ENCODE data around the gene AP2S1. TPM values are rescaled to one million over a fixed set of nuclear protein-coding genes. Genes with fewer than 3 reads are reported as not detected.

AP2S1 gene
- total and polyA plus RNA-seq, 7 donors: 63.0 to 121 (median 86.3) TPM

GRCh38 chr19:46852830-46853229 is 2.2 kb upstream of the AP2S1 start:
- no peaks in the 10 kb centered on the region for H3K27me3 ChIP-seq (ENCODE audit: insufficient read depth in 3 of 3, low read length in 2 of 3)
- H3K4me1 ChIP-seq: peaks cover 28% of the 10 kb centered on the region
- H3K9me3 ChIP-seq: no peaks in the 10 kb centered on the region
- ATAC-seq (no peak), DNase-seq (no peak)
- 81 to 97% (median 93%) methylated on average over 1 of the region's 1 CpG for WGBS, 3 donors
- H3K4me3 ChIP-seq: no peak overlapping the region
- H3K36me3 ChIP-seq (ENCODE audit: insufficient read depth in 1 of 2, low read depth in 1 of 2): no peaks in the 10 kb centered on the region
- intact Hi-C loops (cut with DNase I): no loop called here
- H3K27ac ChIP-seq: no peak overlapping the region
- TF ChIP-seq, protein P1, sequence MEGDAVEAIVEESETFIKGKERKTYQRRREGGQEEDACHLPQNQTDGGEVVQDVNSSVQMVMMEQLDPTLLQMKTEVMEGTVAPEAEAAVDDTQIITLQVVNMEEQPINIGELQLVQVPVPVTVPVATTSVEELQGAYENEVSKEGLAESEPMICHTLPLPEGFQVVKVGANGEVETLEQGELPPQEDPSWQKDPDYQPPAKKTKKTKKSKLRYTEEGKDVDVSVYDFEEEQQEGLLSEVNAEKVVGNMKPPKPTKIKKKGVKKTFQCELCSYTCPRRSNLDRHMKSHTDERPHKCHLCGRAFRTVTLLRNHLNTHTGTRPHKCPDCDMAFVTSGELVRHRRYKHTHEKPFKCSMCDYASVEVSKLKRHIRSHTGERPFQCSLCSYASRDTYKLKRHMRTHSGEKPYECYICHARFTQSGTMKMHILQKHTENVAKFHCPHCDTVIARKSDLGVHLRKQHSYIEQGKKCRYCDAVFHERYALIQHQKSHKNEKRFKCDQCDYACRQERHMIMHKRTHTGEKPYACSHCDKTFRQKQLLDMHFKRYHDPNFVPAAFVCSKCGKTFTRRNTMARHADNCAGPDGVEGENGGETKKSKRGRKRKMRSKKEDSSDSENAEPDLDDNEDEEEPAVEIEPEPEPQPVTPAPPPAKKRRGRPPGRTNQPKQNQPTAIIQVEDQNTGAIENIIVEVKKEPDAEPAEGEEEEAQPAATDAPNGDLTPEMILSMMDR (IDR thresholded peaks at IDR 0.05): no peak

DNA sequence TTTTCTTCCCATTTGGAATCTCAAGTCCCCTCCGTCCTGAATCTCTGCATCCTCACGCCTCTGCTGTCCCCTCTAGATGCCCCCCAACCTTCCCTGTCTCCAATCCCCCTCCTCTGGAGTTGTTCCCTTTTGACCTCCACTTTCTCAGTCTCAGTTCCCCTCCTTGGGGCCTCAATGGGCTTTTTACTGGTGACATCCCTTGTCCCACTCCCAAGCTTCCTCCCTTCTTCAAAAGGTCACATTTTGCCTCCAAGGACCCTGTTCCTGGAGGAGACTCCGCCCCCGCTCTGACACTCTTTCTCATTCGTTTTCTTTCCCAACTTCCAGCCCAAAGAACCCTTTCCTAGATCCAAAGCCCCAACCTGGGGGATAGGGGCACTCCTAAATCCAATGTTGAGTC is 1.0 kb downstream of the AP2S1 start:
- peaks cover 0 to 13% of the 10 kb centered on the region in 2 donors for H3K36me3 ChIP-seq (ENCODE audit: insufficient read depth in 1 of 2, low read depth in 1 of 2)
- WGBS, 3 donors: 33 to 38% (median 35%) methylated on average over 5 of the region's 5 CpGs
- TF ChIP-seq, protein P1 (IDR thresholded peaks at IDR 0.05): no peak
- H3K27ac ChIP-seq: peak overlapping the region; percentile 79
- H3K27me3 ChIP-seq (ENCODE audit: insufficient read depth in 3 of 3, low read length in 2 of 3): no peaks in the 10 kb centered on the region
- peak overlapping the region; percentile 75 for H3K4me3 ChIP-seq
- H3K4me1 ChIP-seq: peaks cover 17% of the 10 kb centered on the region
- no peaks in the 10 kb centered on the region for H3K9me3 ChIP-seq
- DNase-seq: no peak
- ATAC-seq: no peak
- intact Hi-C loops (cut with DNase I): no loop called here

GRCh38 chr19:46848389-46848788 is 2.3 kb downstream of the AP2S1 start:
- ATAC-seq: no peak
- WGBS, 3 donors: 84 to 89% (median 85%) methylated on average over 2 of the region's 2 CpGs
- Histone ChIP-seq H3K27me3 (ENCODE audit: insufficient read depth in 3 of 3, low read length in 2 of 3) (no peaks in the 10 kb centered on the region), H3K36me3 (ENCODE audit: insufficient read depth in 1 of 2, low read depth in 1 of 2) (peaks cover 0 to 25% of the 10 kb centered on the region in 2 donors), H3K27ac (no peak overlapping the region), H3K4me1 (peaks cover 17% of the 10 kb centered on the region), H3K4me3 (no peak overlapping the region), H3K9me3 (no peaks in the 10 kb centered on the region)
- TF ChIP-seq, protein P1 (IDR thresholded peaks at IDR 0.05): no peak
- intact Hi-C loops (cut with DNase I): no loop called here
- no peak for DNase-seq

DNA sequence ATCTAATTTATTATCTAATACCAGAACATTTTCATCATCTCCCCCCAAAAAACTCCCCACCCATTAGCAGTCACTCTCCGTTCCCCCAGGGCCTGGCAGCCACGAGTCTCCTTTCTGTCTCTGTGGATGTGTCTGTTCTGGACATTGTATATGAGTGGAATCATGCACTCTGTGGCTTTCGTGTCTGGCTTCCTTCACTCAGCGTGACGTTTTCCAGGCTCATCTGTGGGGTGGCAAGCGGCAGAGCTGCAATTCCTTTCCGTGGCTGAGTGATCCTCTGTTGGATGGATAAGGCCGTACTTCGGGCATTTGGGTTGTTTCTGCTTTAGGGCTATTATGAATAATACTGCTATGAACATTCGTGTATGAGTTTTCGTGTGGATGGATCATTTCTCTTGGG is 3.1 kb downstream of the AP2S1 start:
- Histone ChIP-seq H3K9me3 (no peaks in the 10 kb centered on the region), H3K27ac (no peak overlapping the region), H3K4me3 (no peak overlapping the region), H3K4me1 (peaks cover 17% of the 10 kb centered on the region), H3K36me3 (ENCODE audit: insufficient read depth in 1 of 2, low read depth in 1 of 2) (peaks cover 0 to 33% of the 10 kb centered on the region in 2 donors), H3K27me3 (ENCODE audit: insufficient read depth in 3 of 3, low read length in 2 of 3) (no peaks in the 10 kb centered on the region)
- intact Hi-C loops (cut with DNase I): no loop called here
- no peak for DNase-seq
- no peak for ATAC-seq
- TF ChIP-seq, protein P1 (IDR thresholded peaks at IDR 0.05): no peak
- WGBS, 3 donors: 87 to 93% (median 89%) methylated on average over 11 of the region's 11 CpGs

- 85 to 89% (median 86%) methylated on average over 17 to 19 of the region's 19 CpGs for whole genome bisulfite sequencing, 3 donors
- intact Hi-C loops (cut with DNase I): no loop called here
- TF ChIP-seq, protein P1 (IDR thresholded peaks at IDR 0.05): no peak
- Histone ChIP-seq H3K27me3 (ENCODE audit: insufficient read depth in 3 of 3, low read length in 2 of 3) (no peaks in the 10 kb centered on the region), H3K36me3 (ENCODE audit: insufficient read depth in 1 of 2, low read depth in 1 of 2) (peaks cover 0 to 49% of the 10 kb centered on the region in 2 donors), H3K9me3 (no peaks in the 10 kb centered on the region), H3K27ac (no peak overlapping the region), H3K4me3 (no peak overlapping the region), H3K4me1 (peaks cover 17% of the 10 kb centered on the region)
- no peak for DNase-seq
- no peak for ATAC-seq
These were observed 4.6 kb downstream of the AP2S1 start for GRCh38 chr19:46845959-46846459.

Measured in psoas muscle (tissue), 8 donors.